Lung microvascular endothelial cell (primary cell): ENCODE results near the gene ANTXR2. TPM values are rescaled to one million over a fixed set of nuclear protein-coding genes. Genes with fewer than 3 reads are reported as not detected.

ENCODE experiments used
- DNase-seq, 2 donors: peaks; one replicate each; pipeline versions ENCODE4 v3.0.0 to v3.0.0-alpha.2; 2010; ENCODE audit warnings: low read depth in 2 of 2
- total RNA-seq: library from RNA; depleted of rRNA; stranded (reverse); fragments of >200 nt; gene quantifications from 2 replicates; pipeline ENCODE4 v1.2.1, GENCODE V29; 2014

Gene ANTXR2
- total RNA-seq, 1 donor from 2014 or later, result 21.0 TPM

DNA sequence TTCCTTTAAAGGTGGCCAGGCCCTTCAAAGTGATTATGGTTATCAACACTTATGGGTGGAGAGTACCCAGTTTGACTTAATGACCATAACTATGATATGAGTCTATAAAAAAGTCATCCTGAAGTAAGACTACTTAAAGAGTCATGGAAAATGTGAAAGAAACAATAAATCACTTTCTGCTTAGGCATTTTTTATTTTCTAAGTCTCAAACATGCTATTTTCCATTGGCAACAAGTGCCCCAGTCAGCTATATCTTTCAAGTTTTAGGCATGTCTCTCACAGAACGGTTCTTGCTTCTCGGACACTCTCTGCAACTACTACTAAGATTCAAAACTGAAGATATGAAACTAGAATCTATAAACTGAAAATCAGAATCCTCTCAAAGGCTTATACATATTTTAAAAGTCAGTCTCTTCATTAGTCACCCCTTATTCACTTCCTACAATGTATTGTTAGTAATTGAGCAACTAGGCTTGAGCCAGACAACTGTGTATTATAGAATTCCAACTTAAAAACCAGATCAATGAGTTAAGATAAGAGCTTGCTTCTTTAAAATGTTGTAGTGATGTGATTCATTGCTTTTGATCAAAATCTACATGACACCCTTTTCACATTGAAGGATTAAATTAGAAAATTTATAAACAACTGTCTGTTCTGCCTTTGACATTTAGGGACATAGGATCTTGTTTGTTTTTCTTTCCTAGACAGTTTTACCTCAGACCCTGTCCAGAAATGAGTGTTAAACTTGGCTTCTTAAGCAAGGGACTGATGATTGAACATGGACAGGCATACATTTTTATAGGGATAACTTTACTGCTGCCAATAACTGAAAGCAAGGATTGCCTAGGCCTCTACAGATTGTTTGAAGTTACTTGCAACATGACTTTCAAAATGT, 2.9 kb downstream of the ANTXR2 start:
- DNase-seq, result peak in 1 of 2 donors; percentile 51

DNA sequence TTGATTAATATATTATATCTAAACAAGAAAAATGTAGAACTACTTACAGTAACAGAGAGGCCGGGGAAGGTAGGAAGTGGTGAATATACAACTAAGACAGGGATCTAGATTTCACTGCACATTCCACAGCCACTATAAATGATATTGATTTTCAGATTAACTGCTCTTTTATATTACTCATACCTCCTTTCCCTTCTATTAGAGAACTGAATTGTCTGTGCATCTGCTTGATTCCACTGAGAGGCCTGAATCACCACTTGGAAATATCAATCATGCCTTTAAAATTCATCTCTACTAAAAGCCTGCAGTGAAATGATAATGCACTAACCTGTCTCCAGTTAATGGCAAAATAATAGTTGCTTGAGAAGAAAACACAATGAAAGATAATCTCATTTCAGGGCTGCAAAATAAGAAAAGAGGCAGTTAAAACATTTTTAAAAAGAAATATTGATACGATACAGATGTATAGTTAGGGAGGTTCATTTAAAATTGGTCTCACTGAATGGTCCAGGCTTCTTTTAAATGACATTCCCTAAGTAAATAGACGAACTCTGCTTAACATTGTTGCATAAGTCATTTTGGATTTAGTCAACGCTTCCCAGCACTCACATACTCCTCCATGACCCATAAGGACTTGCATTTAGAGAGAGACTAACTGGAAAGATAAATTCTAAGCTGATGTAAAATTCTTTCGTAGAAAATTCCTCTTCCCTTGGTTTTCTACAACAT, 3.8 kb downstream of the ANTXR2 start:
- peak in 1 of 2 donors; percentile 1 for DNase-seq

DNA sequence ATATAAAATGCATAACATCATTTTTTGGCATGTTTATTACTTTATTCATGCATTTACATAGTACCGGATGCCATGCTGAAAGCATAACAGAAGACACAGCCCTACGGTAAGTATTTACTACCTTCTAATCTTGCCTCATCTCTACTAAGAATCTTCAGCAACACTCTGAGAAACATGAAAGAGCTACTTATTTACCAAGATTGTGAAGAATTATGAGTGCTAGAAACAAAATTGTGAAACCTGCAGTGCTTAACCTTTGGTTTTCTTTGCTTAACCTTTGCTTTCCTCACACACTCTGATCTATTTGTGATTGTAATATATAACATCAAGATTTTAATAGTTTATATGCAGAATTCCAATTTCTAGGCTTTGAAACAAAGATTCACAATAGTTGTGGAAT, 7.4 kb downstream of the ANTXR2 start:
- DNase-seq, result no peak

DNA sequence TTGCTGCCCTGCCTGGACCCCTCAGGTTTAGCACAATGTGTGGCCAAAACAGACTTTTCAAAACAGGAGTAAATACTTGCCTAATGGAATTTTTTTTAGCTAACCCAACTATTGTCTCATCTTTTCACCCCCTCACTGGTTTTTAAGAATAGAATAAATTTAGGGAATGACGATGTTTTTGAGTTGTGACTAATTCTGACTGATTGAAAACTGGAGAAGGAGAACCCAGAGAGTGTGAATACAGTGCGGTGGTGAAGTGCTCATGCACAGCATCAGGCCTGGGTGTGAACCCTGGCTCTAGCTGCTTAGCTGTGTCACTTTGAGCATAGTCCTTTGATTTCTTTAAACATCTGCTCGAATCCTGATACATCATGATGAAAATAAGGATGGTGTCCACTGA, 10.5 kb downstream of the ANTXR2 start:
- DNase-seq, result no peak

DNA sequence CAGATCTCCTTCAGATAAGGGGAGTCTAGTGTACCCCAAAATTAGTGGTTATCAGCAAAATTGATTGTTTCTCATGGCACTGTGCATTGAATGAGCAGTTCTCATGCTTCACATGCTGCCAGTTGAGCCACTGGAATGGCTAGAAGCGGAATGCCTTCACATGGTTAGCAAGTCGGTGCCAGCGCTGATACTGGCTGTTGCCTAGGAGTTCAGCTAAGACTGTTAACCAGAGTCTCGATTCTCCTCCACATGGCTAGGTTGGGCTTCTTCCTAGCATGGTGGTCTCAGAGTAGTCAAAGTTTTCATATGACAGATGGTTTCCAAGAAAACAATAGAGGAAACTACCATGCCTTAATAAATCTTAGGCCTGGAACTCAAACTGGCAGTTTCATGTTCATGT, 12.2 kb downstream of the ANTXR2 start:
- DNase-seq, result no peak

DNA sequence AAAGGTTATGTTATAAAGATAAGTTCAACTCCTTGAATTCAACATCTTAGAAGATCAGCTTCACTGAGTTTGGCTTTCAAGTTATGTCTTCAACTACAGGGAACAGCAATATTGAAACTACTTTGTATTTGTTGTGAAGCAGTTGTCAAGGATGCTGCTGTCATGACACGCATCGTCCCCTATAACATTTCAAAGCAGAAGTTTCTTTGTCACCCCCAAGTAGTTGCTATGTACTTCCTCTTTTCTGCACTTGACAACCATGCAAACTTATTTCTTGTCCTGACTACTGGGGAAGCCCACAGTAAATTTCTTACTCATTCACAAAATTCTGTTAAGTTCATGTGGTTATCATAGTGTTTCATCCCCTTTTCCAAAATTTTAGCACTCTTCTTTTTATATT, 14.3 kb downstream of the ANTXR2 start:
- peak in 1 of 2 donors; percentile 27 for DNase-seq

DNA sequence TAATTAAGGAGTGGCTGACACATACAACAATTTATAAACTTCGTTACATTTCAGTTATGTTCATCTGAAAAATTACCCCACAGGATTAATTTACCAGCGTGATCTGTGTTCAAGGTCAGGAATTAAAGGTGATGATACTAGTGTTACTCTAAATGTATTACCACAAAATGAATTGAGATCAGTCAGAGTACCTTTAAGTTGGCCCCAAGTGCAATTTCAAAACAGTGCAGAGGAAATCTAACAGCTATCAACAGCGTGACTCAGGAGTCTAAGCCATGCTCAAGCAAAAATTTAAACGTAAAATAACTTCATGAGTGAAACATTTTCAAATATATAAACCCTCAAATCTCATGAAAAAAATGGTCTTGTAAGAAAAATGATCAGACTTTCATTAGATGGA, 18.7 kb downstream of the ANTXR2 start:
- no peak for DNase-seq

DNA sequence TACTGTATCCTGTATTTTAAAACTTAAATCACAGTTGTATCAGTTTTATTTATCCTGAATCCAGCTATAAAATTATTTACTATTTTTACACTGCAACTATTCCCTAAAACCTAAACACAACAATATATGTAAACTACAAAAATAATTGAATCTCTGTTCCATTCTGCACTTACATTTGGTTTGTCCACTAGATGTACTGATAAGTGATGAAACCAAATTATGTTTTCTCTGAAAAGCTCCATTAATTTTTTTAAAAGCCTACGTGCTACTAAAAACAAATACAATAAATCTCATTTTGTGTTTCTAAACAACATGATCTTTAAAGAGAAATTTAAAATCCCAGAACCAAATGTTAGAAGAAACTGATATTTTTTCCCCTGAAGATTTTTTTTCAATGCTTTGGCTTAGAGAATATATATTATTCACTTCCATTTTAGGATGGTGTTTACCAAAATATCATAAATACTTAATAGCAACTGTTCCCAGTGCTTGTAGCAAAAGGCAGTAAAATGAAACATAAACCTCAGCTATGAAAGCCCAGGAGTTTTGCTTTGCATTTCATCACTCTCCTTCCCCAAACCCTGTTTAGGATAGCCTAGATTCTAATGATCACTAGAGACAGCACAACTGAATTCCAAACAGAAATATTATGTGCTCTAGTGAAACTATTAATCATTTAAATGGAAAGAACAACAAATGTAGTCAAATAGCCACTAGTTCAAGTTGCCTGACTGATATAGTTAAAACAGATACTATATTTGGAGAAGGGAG, 19.7 kb downstream of the ANTXR2 start:
- no peak for DNase-seq

DNA sequence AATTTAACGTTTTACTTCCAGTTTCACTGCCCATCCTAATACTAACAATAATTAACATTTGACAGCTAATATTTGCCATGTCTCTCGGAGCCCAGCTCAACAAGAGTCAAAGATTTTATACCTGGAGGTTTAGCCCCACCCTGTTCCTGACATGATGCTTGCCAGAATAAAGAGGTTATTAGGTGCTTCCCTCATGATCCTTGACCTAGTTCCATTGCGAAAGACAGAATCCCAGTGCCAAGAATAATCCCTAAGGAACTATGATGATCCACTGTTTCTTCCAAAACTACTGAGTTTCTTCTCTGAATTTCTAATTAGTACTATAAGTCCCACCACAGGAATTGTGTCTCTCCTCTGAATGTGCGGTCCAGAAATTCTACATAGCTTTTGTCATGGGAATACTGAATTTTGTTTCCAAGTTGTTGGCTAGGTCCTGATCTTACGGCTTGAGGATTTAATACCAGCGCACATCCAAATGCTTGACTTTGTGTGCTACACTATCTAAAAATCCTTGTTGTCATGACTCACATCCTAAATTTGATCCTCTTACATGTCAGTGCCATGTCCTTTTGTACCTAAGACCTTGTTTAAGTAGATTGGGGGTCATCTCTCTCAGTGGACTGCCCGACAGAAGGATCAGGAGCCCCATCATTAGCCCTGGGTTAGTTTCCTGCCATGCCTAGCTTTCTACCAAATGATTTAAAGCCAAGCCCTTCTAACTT, 23.1 kb downstream of the ANTXR2 start:
- no peak for DNase-seq

DNA sequence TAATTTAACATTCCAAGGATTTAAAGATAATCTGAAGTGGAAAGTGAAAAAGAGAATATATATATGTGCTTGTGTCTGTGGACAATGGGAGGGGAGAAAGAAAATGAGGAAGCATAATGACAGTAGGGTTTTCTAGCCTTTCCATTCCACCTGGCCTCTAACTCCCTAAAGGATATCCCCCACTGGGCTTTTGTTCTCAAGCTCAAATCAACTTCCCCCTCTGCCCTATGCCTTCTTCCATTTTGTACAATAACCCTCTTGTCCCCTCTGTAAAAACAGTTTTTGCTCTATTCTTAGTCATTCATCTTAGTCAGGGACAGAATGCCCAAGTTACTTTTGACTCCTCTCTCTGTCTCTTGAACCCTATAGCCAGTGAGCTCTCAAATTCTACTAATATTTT, 23.6 kb downstream of the ANTXR2 start:
- DNase-seq, result no peak

DNA sequence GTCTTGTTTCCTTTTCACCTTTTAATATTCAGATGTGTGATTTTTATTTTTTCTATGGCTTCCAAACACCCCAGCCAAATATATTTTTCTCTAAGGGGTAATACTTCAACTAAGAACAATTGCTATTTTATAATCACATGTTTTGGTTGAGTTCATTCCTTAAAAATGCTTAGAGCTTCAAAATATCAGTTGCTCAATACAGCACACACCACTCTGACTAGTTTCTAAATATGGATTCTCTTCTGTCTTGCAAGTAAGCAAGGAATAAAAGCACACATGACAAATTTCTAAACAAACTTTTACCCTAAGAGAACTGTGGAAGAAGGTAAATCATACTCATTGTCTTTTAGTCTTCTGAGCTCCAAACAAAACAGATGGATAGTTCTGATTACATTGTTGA, 27.2 kb downstream of the ANTXR2 start:
- DNase-seq, result peak in 1 of 2 donors; percentile 6

DNA sequence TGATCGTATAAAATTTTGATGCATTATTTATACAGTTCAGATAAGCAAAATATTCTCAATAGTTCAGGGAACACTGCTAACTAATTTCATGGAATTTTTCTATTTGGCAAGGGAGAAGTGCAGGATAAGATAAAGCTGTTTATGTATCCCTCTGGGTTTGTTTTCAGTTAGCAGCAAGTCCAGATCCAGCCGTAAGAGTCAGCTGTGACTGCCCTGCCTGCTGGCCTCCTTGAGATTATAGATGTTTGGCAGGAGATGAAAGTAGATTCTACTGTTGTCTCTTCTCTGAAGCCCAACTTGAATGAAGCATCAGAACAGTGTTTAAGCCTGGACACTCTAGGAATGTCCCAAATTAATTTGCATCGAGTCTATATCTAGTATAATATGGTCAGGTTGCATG, 29.5 kb downstream of the ANTXR2 start:
- no peak for DNase-seq

DNA sequence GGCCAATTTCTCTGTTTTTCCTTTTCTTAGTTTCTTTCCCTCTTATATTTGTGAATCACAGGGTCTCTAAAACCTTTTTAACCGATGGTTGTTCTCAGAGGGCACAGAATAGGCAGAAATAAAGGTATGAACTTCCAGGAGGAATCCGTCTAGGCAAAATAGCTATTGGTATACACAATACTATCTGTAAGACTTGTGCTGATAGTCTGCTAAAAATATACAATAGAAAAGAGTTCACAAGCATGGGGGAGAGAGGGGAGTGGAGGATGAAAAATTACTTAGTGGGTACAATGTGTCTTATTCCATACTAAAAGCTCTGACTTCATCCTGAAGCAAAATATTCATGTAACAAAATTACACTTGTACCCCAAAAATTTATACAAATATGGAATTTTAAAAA, 30.2 kb downstream of the ANTXR2 start:
- DNase-seq, result no peak

DNA sequence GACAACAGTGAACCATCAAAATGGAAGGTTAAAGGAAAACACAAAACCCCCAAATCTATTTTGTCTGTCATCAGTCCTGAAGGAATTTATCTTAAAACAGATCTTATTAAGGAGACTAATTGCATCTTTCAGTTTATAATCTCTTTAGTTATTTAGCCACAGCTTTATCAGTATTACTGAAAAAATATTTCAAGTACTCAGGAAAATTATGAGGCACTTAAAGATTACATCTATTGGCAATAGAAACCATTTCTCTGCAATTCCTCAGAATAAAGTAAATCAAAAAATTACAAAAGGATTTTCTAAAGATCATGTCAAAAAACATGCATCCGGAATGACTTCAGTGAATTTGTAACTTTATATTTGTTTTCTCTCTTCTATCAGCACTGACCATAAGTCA, 35.2 kb downstream of the ANTXR2 start:
- DNase-seq, result no peak

DNA sequence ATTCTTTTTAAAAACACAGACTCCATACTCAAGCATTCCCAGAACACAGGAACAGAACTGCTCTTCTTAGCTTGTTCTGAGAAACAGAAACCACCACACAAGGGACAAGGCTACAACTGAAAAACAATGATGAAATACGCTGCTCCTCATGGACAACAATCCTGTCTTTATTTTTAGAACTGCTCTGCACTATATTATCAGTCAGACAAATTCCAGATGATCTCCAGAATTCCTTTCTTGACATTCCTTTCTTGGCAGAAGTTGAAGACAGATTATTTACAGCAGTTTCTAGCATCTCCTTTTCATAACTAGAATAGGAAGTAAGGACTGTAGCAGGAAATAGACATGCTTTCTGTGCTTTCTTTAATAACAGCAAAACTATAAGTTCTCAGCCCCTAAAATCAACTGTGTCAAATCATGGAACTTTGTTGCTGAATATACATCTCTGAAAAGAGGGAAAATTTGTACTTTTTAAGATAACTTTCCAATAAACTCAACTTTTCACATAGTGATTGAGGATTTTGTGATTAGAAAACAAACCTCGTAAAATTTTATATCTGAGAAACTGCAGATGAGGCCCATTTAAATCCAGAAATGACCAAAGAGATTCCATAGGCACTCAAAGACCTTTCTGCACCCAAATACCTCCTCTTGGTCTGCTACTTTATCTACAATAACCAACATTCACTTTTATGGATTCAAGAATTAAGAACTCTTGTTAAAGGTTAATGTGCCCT, 35.9 kb downstream of the ANTXR2 start:
- DNase-seq, result peak in 1 of 2 donors; percentile 51

DNA sequence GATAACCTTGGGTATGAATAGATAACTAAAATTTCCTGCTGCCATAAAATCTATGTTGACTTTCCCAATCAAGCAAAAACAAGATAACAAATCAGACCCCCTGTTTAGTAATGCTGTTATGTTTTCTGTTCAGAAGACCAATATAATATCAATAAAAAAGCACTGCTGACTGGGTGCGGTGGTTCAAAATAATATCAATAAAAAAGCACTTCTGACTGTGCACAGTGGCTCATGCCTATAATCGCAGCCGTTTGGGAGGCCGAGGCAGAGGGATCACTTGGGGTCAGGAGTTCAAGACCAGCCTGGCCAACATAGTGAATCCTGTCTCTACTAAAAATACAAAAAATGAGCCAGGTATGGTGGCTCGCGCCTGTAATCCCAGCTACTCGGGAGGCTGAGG, 36.7 kb downstream of the ANTXR2 start:
- no peak for DNase-seq

DNA sequence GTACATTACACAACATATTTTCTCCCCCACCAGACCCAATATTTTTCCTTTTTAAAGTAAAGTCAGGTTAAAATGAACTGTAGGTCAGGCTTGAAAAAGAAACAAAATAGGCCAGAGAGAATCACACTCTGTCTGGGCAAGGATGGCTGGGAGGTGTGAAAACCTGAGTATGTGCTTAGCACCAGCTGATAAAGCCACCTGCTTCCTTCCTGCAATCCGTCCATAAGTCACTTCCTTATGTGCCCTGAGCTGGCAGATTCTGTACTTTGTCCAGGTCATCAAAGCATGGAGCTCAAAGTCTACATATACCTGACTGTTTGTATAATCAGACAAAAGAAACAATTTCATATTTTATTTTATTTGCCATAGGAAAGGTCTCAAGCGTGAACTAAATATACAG, 37.7 kb downstream of the ANTXR2 start:
- DNase-seq, result peak; percentile 19 to 77

DNA sequence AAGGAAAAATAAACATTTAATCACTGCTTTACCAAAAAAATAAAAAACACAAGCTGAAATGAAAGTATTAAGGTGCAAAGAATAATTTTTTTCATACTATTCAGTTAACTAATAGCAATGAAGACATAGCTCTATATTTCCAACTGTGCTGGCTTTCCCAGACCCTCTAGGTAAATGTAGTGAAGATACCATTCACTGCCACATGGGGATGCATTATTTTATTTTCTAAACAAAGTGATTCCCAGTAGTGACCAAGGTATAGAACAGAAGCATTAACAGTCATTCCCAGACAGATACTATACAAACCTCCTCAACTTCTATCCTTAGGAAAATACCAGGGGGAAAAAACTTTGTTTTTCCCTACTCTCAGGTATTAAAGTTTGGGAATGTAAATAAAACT, 39.4 kb downstream of the ANTXR2 start:
- DNase-seq, result no peak

DNA sequence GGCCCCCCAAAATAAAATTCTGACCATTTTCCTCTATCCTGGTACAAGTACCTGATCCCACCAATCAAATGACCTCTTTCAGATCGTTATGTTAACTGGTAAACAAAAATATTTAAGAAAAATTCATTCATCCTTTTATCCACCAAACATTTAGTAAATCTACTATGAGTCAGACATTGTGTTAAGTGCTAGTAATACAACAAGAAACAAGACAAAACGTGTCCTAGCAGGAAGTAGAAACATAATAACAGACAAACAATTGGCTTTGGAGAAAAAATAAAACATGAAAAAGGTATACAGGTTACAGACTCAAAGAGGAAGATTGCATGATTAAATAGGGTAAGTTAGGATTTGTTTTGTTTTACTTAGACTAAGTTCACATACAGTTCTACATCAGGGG, 43.7 kb downstream of the ANTXR2 start:
- no peak for DNase-seq

DNA sequence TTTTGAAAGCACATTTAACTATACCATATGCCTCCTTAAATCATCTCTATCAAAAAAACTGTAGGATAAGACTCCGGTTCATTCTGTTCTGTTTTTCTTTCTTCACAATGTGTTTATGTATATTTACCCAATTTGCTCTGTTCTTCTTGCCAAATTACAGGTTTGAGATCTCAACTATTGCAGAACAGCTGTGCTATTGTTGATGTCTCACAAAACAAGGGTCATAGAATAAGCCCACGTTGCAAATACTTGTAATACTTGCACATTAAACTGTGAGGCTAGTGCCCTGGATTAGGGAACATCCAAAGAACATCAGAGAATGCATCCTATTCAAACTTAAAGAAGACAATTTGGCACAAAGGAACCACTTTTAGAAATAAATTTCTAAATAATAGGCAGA, 45.4 kb downstream of the ANTXR2 start:
- no peak for DNase-seq

DNA sequence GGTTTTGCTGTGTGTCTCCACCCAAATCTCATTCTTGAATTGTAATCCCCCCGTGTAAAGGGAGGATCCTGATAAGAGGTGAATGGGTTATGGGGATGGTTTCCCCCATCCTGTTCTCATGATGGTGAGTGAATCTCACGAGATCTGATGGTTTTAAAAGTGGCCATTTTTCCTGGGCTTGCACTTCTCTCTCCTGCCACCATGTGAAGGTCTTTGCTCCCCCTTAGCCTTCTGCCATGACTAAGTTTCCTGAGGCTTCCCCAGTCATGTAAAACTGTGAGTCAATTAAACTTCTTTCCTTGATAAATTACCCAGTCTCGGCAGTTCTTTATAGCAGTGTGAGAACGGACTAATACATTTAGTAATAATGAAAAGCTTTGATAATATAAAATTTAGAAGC, 46.9 kb downstream of the ANTXR2 start:
- DNase-seq, result peak in 1 of 2 donors; percentile 59
